ENCODE measurements around the gene YIPF7. TPM values are rescaled to one million over a fixed set of nuclear protein-coding genes. Genes with fewer than 3 reads are reported as not detected.
A peak's percentile ranks its signal among the peaks of the same experiment; 100 is the strongest.

The YIPF7 gene
- not detected for total RNA-seq

GRCh38 chr4:44651425-44651824 is at the start of gene YIPF7:
Gene YIPF7 (minus strand): TSS chr4:44651625. CDS start chr4:44650100, 1,525 bp downstream.
- no peak for DNase-seq (ENCODE audit: low spot score)

GRCh38 chr4:44701037-44701436 is 49.6 kb upstream of the YIPF7 start:
- DNase-seq (ENCODE audit: low spot score) = no peak

GRCh38 chr4:44700427-44700826 is 49.0 kb upstream of the YIPF7 start:
- DNase-seq (ENCODE audit: low spot score) = no peak

GRCh38 chr4:44684648-44685047 is 33.2 kb upstream of the YIPF7 start:
- no peak for DNase-seq (ENCODE audit: low spot score)

GRCh38 chr4:44679060-44679459 is 27.6 kb upstream of the YIPF7 start:
- no peak for DNase-seq (ENCODE audit: low spot score)

- DNase-seq (ENCODE audit: low spot score) = peak; percentile 91
These were observed 26.9 kb upstream of the YIPF7 start, which contains the start of gene GUF1 for GRCh38 chr4:44678094-44679041. Gene GUF1 (plus strand): TSS chr4:44678420. CDS start chr4:44678623, 203 bp downstream.

- DNase-seq (ENCODE audit: low spot score) = no peak
These were observed 23.9 kb upstream of the YIPF7 start for GRCh38 chr4:44675366-44675765.

GRCh38 chr4:44674471-44674870 is 23.0 kb upstream of the YIPF7 start:
- no peak for DNase-seq (ENCODE audit: low spot score)

- no peak for DNase-seq (ENCODE audit: low spot score)
These were observed 20.2 kb upstream of the YIPF7 start for GRCh38 chr4:44671636-44672035.

GRCh38 chr4:44670506-44671199 is 19.2 kb upstream of the YIPF7 start:
- DNase-seq (ENCODE audit: low spot score) = no peak

GRCh38 chr4:44668526-44668925 is 17.1 kb upstream of the YIPF7 start:
- DNase-seq (ENCODE audit: low spot score) = no peak

GRCh38 chr4:44663539-44664263 is 12.3 kb upstream of the YIPF7 start:
- DNase-seq (ENCODE audit: low spot score) = no peak

- DNase-seq (ENCODE audit: low spot score) = no peak
These were observed 11.2 kb upstream of the YIPF7 start for GRCh38 chr4:44662623-44663005.

GRCh38 chr4:44661940-44662622 is 10.7 kb upstream of the YIPF7 start:
- DNase-seq (ENCODE audit: low spot score) = no peak

- DNase-seq (ENCODE audit: low spot score) = no peak
These were observed 9.0 kb upstream of the YIPF7 start for GRCh38 chr4:44660396-44660795.

- no peak for DNase-seq (ENCODE audit: low spot score)
These were observed 577 bp upstream of the YIPF7 start for GRCh38 chr4:44652002-44652401.

GRCh38 chr4:44646151-44646550 is 5.3 kb downstream of the YIPF7 start:
- no peak for DNase-seq (ENCODE audit: low spot score)

GRCh38 chr4:44638091-44638490 is 13.3 kb downstream of the YIPF7 start:
- DNase-seq (ENCODE audit: low spot score) = no peak

- no peak for DNase-seq (ENCODE audit: low spot score)
These were observed 18.7 kb downstream of the YIPF7 start for GRCh38 chr4:44632733-44633132.

GRCh38 chr4:44632089-44632488 is 19.3 kb downstream of the YIPF7 start:
- no peak for DNase-seq (ENCODE audit: low spot score)

GRCh38 chr4:44629280-44629866 is 22.1 kb downstream of the YIPF7 start:
- DNase-seq (ENCODE audit: low spot score) = no peak

Data from ureter (tissue), 1 donor.